ENCODE results near the gene TOX3.

Gene TOX3

DNA sequence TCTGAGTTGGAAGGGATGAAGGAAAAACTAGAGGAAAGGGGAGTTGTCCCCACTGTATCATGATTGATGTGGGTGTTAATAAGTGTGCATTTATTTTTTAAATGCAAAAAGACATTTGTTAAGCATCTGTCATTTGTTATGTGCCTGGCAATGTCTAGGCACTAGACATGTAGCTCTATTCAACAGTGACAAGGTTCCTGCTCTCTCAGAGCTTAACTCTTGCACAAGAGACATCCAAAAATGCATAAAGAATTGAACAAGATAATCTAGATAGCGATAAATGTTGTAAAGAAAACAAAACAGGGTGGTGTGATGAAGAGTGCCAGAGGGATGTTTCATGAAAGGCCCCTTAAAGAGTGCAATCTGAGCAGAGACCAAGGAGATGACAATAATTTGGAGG lies 148.9 kb downstream of the TOX3 start:
- no peak for DNase-seq (ENCODE audit: low read depth, low spot score)

- no peak for DNase-seq (ENCODE audit: low read depth, low spot score)
Observed at GRCh38 chr16:52393448-52393847, 153.5 kb downstream of the TOX3 start.

DNA sequence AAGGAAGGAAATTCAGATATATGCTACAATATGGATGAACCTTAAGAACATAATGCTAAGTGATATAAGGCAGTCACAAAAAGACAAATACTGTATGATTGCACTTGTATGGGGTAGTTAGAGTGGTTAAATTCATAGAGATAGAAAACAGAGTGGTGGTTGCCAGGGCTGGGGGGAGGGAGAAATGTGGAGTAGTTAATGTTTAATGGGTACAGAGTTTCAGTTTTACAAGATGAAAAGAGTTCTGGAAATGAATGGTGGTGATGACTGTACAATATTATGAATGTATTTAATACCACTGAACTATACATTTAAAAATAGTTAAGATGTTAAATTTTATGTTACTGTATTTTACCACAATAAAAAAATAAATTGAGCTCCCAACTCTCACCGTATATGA lies 157.9 kb downstream of the TOX3 start:
- DNase-seq (ENCODE audit: low read depth, low spot score) = no peak

Data from ELF-1 (cell line).